ENCODE results near the gene ATP9A. TPM values are rescaled to one million over a fixed set of nuclear protein-coding genes. Genes with fewer than 3 reads are reported as not detected.
A peak's percentile ranks its signal among the peaks of the same experiment; 100 is the strongest.
"Not testable (repeated sequence)": the region's sequence is repeated elsewhere in the genome, so short reads cannot be mapped to it uniquely, and the experiment has no call there.

ATP9A gene
- total and polyA plus RNA-seq, 5 donors from 2014 or later, result 0.10 to 0.76 TPM; not detected in 3

GRCh38 chr20:51768759-51769517 is 748 bp upstream of the ATP9A start:
- Histone ChIP-seq H3K27me3 (ENCODE audit: control insufficient read depth, insufficient read depth, low read length) (peaks cover 10% of the 10 kb centered on the region), H3K4me3 (ENCODE audit: low read depth, low read length) (no peak overlapping the region), H3K4me1 (ENCODE audit: control insufficient read depth, insufficient read depth, low read length, poor library complexity, severe bottlenecking) (peaks cover 4% of the 10 kb centered on the region), H3K9me3 (ENCODE audit: control insufficient read depth in 2 of 2, low read length in 2 of 2) (no peaks in the 10 kb centered on the region), H3K27ac (ENCODE audit: insufficient read depth, low read length, poor library complexity, severe bottlenecking) (no peak overlapping the region), H3K36me3 (ENCODE audit: control insufficient read depth, insufficient read depth, low read length) (no peaks in the 10 kb centered on the region)
- Mint-ChIP-seq H3K27me3 (peaks cover 39% of the 10 kb centered on the region), H3K27ac (peak overlapping the region in 1 of 3 donors; percentile 22), H3K4me3 (peak overlapping the region in 2 of 4 donors; percentile 62 to 82), H3K9me3 (peaks cover 0 to 7% (median 0%) of the 10 kb centered on the region in 7 donors), H3K36me3 (peaks cover 6% of the 10 kb centered on the region), H3K4me1 (peaks cover 0 to 11% (median 5%) of the 10 kb centered on the region in 4 donors)
- ATAC-seq (ENCODE audit: low read depth in 2 of 2) (no peak), DNase-seq (no peak)

DNA sequence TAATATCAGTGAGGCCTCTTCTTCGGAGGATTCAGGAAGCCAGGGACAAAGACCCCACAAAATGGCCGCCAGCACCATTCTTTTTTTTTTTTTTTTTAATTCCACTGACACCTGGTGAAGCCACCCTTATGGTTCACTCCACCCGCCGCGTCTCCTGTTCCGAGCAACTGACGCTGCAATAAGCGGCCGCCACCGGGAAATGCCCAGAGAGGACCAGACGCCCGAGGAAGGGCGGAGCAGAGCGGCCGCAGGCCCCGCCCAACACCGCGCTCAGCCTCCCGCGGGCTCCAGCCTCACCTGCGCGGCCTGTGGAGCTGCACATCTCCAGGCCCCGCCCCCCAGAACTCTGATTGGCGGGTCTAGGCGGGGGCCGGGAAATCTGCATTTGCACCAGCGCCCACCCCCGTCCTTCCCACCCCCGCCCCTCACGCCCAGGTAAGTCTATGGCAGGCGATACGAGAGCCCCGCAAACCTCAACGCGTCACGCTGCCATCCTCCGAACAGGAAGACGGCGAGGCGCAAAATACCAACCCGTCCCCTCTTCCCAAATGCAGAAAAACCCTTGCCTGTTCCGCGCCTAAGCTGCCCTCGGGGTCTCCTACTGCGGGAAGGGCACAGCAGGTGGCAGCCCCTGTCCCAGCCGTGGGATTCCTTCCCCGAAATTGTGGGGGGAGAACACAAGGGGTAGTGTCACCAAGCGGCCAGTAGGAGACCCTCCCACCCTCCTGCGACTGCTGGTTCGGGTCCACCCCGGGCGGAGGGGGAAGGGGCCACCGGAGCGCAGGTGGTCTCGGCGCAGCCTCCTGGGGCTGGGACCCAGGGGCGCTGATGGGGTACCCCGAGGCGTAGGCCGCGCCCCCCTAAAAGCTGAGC is 960 bp downstream of the ATP9A start:
- H3K9me3 ChIP-seq (ENCODE audit: control insufficient read depth in 2 of 2, low read length in 2 of 2), result no peaks in the 10 kb centered on the region
- no peaks in the 10 kb centered on the region for H3K36me3 ChIP-seq (ENCODE audit: control insufficient read depth, insufficient read depth, low read length)
- no peak overlapping the region for H3K27ac Mint-ChIP-seq
- peak in 1 of 3 donors; percentile 40 for DNase-seq
- peaks cover 39% of the 10 kb centered on the region for H3K27me3 Mint-ChIP-seq
- H3K9me3 Mint-ChIP-seq, result peaks cover 0 to 7% (median 0%) of the 10 kb centered on the region in 7 donors
- H3K4me1 Mint-ChIP-seq, result peaks cover 0 to 11% (median 5%) of the 10 kb centered on the region in 4 donors
- H3K36me3 Mint-ChIP-seq, result peaks cover 6% of the 10 kb centered on the region
- peaks cover 4% of the 10 kb centered on the region for H3K4me1 ChIP-seq (ENCODE audit: control insufficient read depth, insufficient read depth, low read length, poor library complexity, severe bottlenecking)
- no peak overlapping the region for H3K4me3 ChIP-seq (ENCODE audit: low read depth, low read length)
- peak in 1 of 2 donors; percentile 28 for ATAC-seq (ENCODE audit: low read depth in 2 of 2)
- H3K4me3 Mint-ChIP-seq, result peak overlapping the region in 2 of 4 donors; percentile 29 to 73
- peaks cover 10% of the 10 kb centered on the region for H3K27me3 ChIP-seq (ENCODE audit: control insufficient read depth, insufficient read depth, low read length)
- H3K27ac ChIP-seq (ENCODE audit: insufficient read depth, low read length, poor library complexity, severe bottlenecking), result no peak overlapping the region

DNA sequence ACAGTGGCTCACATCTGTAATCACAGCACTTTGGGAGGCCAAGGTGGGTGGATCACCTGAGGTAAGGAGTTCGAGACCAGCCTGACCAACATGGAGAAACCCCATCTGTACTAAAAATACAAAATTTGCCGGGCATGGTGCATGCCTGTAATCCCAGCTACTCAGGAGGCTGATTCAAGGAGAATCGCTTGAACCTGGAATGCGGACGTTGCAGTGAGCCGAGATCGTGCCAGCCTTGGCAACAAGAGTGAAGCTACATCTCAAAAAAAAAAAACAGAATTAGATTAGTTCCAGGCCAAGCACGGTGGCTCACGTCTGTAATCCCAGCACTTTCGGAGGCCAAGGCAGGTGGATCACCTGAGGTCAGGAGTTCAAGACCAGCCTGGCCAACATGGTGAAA is 2.8 kb downstream of the ATP9A start:
- H3K27ac Mint-ChIP-seq; H3K36me3 Mint-ChIP-seq; H3K4me1 ChIP-seq (ENCODE audit: control insufficient read depth, insufficient read depth, low read length, poor library complexity, severe bottlenecking); H3K9me3 ChIP-seq (ENCODE audit: control insufficient read depth in 2 of 2, low read length in 2 of 2); H3K4me3 Mint-ChIP-seq; H3K36me3 ChIP-seq (ENCODE audit: control insufficient read depth, insufficient read depth, low read length); H3K27ac ChIP-seq (ENCODE audit: insufficient read depth, low read length, poor library complexity, severe bottlenecking); H3K9me3 Mint-ChIP-seq; ATAC-seq (ENCODE audit: low read depth in 2 of 2); H3K4me3 ChIP-seq (ENCODE audit: low read depth, low read length); DNase-seq: not testable (repeated sequence)
- peaks cover 0 to 11% (median 5%) of the 10 kb centered on the region in 4 donors for H3K4me1 Mint-ChIP-seq
- peaks cover 10% of the 10 kb centered on the region for H3K27me3 ChIP-seq (ENCODE audit: control insufficient read depth, insufficient read depth, low read length)
- peaks cover 39% of the 10 kb centered on the region for H3K27me3 Mint-ChIP-seq

DNA sequence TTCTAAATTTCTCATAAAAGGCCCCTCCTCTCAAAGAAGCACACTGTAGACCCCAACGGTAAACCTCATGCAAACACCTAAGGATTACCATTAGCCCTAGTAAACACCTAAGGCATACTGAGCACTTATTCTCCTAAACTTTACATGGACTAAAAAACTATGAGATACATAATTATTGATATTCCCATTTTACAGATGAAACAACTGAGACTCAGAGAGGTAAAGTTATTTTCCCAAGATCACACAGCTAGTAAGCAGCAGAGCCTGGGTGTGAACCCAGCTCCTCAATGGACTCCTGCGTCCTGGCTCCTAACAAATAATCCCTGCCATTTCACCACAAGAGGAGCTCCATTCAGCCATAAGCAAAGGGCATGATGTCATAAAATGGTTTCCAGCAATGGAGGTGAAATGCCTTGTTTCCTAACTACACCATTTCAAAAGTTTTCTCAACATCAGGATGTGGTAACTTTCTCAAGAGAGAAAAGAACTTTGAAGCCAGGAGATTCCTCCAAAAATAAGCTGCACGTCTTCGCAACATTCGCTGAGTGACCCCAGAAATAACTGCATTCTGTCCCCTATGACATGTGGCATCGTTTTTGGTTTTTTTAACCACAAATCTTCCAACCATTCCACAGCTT is 4.1 kb downstream of the ATP9A start:
- peaks cover 29% of the 10 kb centered on the region for H3K27me3 Mint-ChIP-seq
- DNase-seq (no peak), ATAC-seq (ENCODE audit: low read depth in 2 of 2) (no peak)
- no peak overlapping the region for H3K4me3 Mint-ChIP-seq
- H3K36me3 Mint-ChIP-seq, result peaks cover 5% of the 10 kb centered on the region
- H3K9me3 ChIP-seq (ENCODE audit: control insufficient read depth in 2 of 2, low read length in 2 of 2), result no peaks in the 10 kb centered on the region
- H3K4me1 Mint-ChIP-seq, result peaks cover 0 to 8% (median 4%) of the 10 kb centered on the region in 4 donors
- peaks cover 4% of the 10 kb centered on the region for H3K4me1 ChIP-seq (ENCODE audit: control insufficient read depth, insufficient read depth, low read length, poor library complexity, severe bottlenecking)
- no peaks in the 10 kb centered on the region for H3K36me3 ChIP-seq (ENCODE audit: control insufficient read depth, insufficient read depth, low read length)
- H3K9me3 Mint-ChIP-seq, result peaks cover 0 to 4% (median 0%) of the 10 kb centered on the region in 7 donors
- peaks cover 10% of the 10 kb centered on the region for H3K27me3 ChIP-seq (ENCODE audit: control insufficient read depth, insufficient read depth, low read length)
- H3K4me3 ChIP-seq (ENCODE audit: low read depth, low read length), result no peak overlapping the region
- no peak overlapping the region for H3K27ac Mint-ChIP-seq
- no peak overlapping the region for H3K27ac ChIP-seq (ENCODE audit: insufficient read depth, low read length, poor library complexity, severe bottlenecking)

DNA sequence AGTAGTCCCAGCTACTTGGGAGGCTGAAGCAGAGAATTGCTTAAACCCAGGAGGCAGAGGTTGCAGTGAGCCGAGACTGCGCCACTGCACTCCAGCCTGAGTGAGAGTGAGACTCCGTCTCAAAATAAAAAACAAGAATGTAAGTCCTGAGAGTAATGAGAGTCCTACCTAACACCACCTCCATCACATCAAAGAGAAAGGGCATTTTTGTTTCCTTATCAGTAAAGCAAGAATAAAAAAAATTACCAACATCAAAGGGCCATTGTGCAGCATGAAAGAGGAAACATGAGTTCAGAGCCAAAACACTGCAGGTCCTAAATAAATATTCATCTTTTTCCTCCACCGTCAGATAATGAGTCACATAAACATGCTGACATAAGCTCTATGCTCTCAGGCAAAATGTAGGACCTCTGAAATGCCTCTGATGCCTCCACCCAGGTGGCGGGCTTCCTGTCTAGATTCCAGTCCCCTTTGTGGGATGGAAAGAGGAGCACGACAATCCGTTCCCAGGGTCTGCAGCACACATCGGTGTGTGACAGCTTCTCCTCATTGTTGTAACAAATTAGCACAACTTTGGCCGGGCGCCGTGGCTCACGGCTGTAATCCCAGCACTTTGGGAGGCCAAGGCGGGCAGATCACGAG is 7.2 kb downstream of the ATP9A start:
- Histone ChIP-seq H3K4me3 (ENCODE audit: low read depth, low read length) (no peak overlapping the region), H3K36me3 (ENCODE audit: control insufficient read depth, insufficient read depth, low read length) (no peaks in the 10 kb centered on the region), H3K27ac (ENCODE audit: insufficient read depth, low read length, poor library complexity, severe bottlenecking) (no peak overlapping the region), H3K9me3 (ENCODE audit: control insufficient read depth in 2 of 2, low read length in 2 of 2) (no peaks in the 10 kb centered on the region), H3K4me1 (ENCODE audit: control insufficient read depth, insufficient read depth, low read length, poor library complexity, severe bottlenecking) (no peaks in the 10 kb centered on the region), H3K27me3 (ENCODE audit: control insufficient read depth, insufficient read depth, low read length) (peaks cover 3% of the 10 kb centered on the region)
- H3K36me3 Mint-ChIP-seq, result no peaks in the 10 kb centered on the region
- ATAC-seq (ENCODE audit: low read depth in 2 of 2) (no peak), DNase-seq (no peak)
- no peak overlapping the region for H3K27ac Mint-ChIP-seq
- no peaks in the 10 kb centered on the region for H3K4me1 Mint-ChIP-seq
- H3K4me3 Mint-ChIP-seq, result no peak overlapping the region
- H3K9me3 Mint-ChIP-seq, result peaks cover 0 to 2% (median 0%) of the 10 kb centered on the region in 7 donors
- peaks cover 13% of the 10 kb centered on the region for H3K27me3 Mint-ChIP-seq

DNA sequence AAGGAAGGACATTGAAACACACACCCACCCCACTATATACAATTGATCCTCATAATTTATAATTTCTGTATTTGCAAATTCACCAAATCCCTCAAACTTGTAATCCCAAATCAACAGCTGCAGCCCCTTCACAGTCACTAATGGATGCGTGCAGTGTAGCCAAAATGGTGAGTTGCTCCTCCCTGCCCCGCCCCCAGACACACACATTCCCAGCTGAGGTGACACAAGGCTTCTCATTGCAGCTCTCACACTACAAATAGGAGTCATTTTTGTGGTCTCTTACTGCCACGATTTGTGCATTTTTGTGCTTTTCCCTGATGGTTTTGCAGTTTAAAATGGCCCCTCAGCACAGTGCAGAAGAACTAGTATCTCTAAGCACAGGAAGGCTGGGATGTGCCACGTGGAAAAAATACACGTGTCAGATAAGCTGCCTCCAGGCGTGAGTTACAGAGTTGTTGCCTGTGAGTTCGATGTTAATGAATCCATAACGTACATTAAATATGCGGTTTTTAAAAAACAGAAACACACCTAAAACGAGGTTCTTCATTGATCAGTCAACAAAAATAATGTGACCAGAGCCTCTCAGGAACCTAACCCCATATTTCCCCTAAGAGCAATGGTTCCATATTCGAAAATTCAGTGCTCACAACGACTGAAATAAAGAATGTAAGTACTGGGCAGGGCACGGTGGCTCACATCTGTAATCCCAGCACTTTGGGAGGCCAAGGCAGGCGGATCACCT is 8.2 kb downstream of the ATP9A start:
- no peak for ATAC-seq (ENCODE audit: low read depth in 2 of 2)
- H3K4me3 Mint-ChIP-seq, result no peak overlapping the region
- peaks cover 5% of the 10 kb centered on the region for H3K27me3 Mint-ChIP-seq

More for the DNA sequence above, 8.2 kb downstream of the ATP9A start:
- H3K27ac Mint-ChIP-seq, result no peak overlapping the region
- Histone ChIP-seq H3K36me3 (ENCODE audit: control insufficient read depth, insufficient read depth, low read length) (no peaks in the 10 kb centered on the region), H3K4me1 (ENCODE audit: control insufficient read depth, insufficient read depth, low read length, poor library complexity, severe bottlenecking) (no peaks in the 10 kb centered on the region), H3K27ac (ENCODE audit: insufficient read depth, low read length, poor library complexity, severe bottlenecking) (no peak overlapping the region), H3K27me3 (ENCODE audit: control insufficient read depth, insufficient read depth, low read length) (no peaks in the 10 kb centered on the region), H3K9me3 (ENCODE audit: control insufficient read depth in 2 of 2, low read length in 2 of 2) (no peaks in the 10 kb centered on the region), H3K4me3 (ENCODE audit: low read depth, low read length) (no peak overlapping the region)
- no peaks in the 10 kb centered on the region for H3K36me3 Mint-ChIP-seq
- no peak for DNase-seq
- H3K9me3 Mint-ChIP-seq, result peaks cover 0 to 2% (median 0%) of the 10 kb centered on the region in 7 donors
- no peaks in the 10 kb centered on the region for H3K4me1 Mint-ChIP-seq
